GM20431 (cell line): ENCODE measurements around the gene IDI2.

Experiments used
- in situ Hi-C: fragments of 300-500 bp; cut with MseI, MboI; formaldehyde crosslinking; loops from one replicate; pipeline ENCODE4 v1.15.0; 2020; ENCODE audit warnings: low sequenced_read_pairs; ENCODE audit not compliant: unreplicated experiment

The IDI2 gene

GRCh38 chr10:986137-986825 is 39.4 kb downstream of the IDI2 start:
- in situ Hi-C loops, result no loop called here

GRCh38 chr10:985361-985760 is 40.3 kb downstream of the IDI2 start:
- in situ Hi-C loops, result no loop called here

- in situ Hi-C loops, result no loop called here
Measured at GRCh38 chr10:983971-984655, 41.5 kb downstream of the IDI2 start.

- in situ Hi-C loops, result no loop called here
Measured at GRCh38 chr10:983401-983800, 42.3 kb downstream of the IDI2 start.

GRCh38 chr10:980468-981093 is 45.1 kb downstream of the IDI2 start:
- in situ Hi-C loops, result no loop called here

GRCh38 chr10:978826-979421 is 46.7 kb downstream of the IDI2 start:
- in situ Hi-C loops, result no loop called here

- in situ Hi-C loops, result no loop called here
Measured at GRCh38 chr10:976316-976715, 49.3 kb downstream of the IDI2 start.

- in situ Hi-C loops, result no loop called here
Measured at GRCh38 chr10:974785-975074, 50.9 kb downstream of the IDI2 start.

- in situ Hi-C loops, result no loop called here
Measured at GRCh38 chr10:974038-974784, 51.4 kb downstream of the IDI2 start.

- in situ Hi-C loops, result no loop called here
Measured at GRCh38 chr10:972763-973162, 52.9 kb downstream of the IDI2 start.

GRCh38 chr10:971613-972012 is 54.0 kb downstream of the IDI2 start:
- in situ Hi-C loops, result no loop called here

- in situ Hi-C loops, result no loop called here
Measured at GRCh38 chr10:971150-971542, 54.5 kb downstream of the IDI2 start.

GRCh38 chr10:970311-971149 is 55.1 kb downstream of the IDI2 start:
- in situ Hi-C loops, result no loop called here

GRCh38 chr10:969473-970150 is 56.0 kb downstream of the IDI2 start:
- in situ Hi-C loops, result no loop called here
